DOHH2 (cell line): ENCODE measurements around the gene GUK1.

ENCODE experiments used
- H3F3A ChIP-seq: fragments of 200-600 bp; sonication (generic), shearing (Covaris generic); 2 replicates; pipeline ENCODE4 v1.6.0; 2016; ENCODE audit warnings: antibody characterized with exemption, mild to moderate bottlenecking; ENCODE audit not compliant: control insufficient read depth, insufficient read depth
- H3K27ac ChIP-seq: fragments of 200-600 bp; sonication (generic); 2 replicates; pipeline ENCODE4 v1.5.1; 2014; ENCODE audit warnings: low read depth, mild to moderate bottlenecking, low read length, moderate library complexity
- H3K27me3 ChIP-seq: fragments of 200-600 bp; sonication (generic); 2 replicates; pipeline ENCODE4 v1.6.1; 2014; ENCODE audit warnings: mild to moderate bottlenecking, low read length, mixed read lengths; ENCODE audit not compliant: control insufficient read depth
- H3K36me3 ChIP-seq: fragments of 200-600 bp; sonication (generic); 2 replicates; pipeline ENCODE4 v1.6.1; 2014; ENCODE audit warnings: mild to moderate bottlenecking, low read length, moderate library complexity, mixed read lengths; ENCODE audit not compliant: control insufficient read depth
- H3K4me1 ChIP-seq: fragments of 200-600 bp; sonication (generic); 2 replicates; pipeline ENCODE4 v1.6.1; 2014; ENCODE audit warnings: mild to moderate bottlenecking, low read length, mixed read lengths; ENCODE audit not compliant: control insufficient read depth
- H3K4me2 ChIP-seq: fragments of 200-600 bp; sonication (generic); 2 replicates; pipeline ENCODE4 v1.6.0; 2014; ENCODE audit warnings: mild to moderate bottlenecking, low read length, moderate library complexity
- H3K4me3 ChIP-seq: fragments of 200-600 bp; sonication (generic); 2 replicates; pipeline ENCODE4 v1.5.1; 2014; ENCODE audit warnings: mild to moderate bottlenecking, low read length, mixed read lengths
- H3K79me2 ChIP-seq: fragments of 200-600 bp; sonication (generic); 2 replicates; pipeline ENCODE4 v1.6.1; 2014; ENCODE audit warnings: mild to moderate bottlenecking, low read length, mixed read lengths; ENCODE audit not compliant: control insufficient read depth
- H3K9me2 ChIP-seq: fragments of 200-600 bp; sonication (generic); replicated peaks from 2 replicates; pipeline ENCODE4 v1.6.1; 2014; ENCODE audit warnings: mild to moderate bottlenecking, low read length, mixed read lengths; ENCODE audit not compliant: control insufficient read depth
- H3K9me3 ChIP-seq: fragments of 200-600 bp; sonication (generic); 2 replicates; pipeline ENCODE4 v1.6.1; 2014; ENCODE audit warnings: antibody characterized with exemption, low read length, mixed read lengths; ENCODE audit not compliant: control insufficient read depth, insufficient read depth
- H4K20me1 ChIP-seq: fragments of 200-600 bp; sonication (generic); 2 replicates; pipeline ENCODE4 v1.6.0; 2014; ENCODE audit warnings: low read depth, mild to moderate bottlenecking, antibody characterized with exemption, low read length, moderate library complexity; ENCODE audit not compliant: control insufficient read depth, insufficient read depth
- CTCF ChIP-seq: fragments of 200-600 bp; sonication (generic); IDR thresholded peaks from one replicate; pipeline ENCODE4 v1.5.1; 2014; ENCODE audit warnings: antibody characterized with exemption, mild to moderate bottlenecking, low read depth, low read length; ENCODE audit not compliant: poor library complexity, severe bottlenecking
- EZH2phosphoT487 ChIP-seq: fragments of 200-600 bp; sonication (generic); IDR thresholded peaks from 2 replicates; pipeline ENCODE4 v1.6.1; 2017; ENCODE audit warnings: borderline replicate concordance, mild to moderate bottlenecking, antibody characterized with exemption, low read length, moderate library complexity, mixed read lengths

The GUK1 gene

DNA sequence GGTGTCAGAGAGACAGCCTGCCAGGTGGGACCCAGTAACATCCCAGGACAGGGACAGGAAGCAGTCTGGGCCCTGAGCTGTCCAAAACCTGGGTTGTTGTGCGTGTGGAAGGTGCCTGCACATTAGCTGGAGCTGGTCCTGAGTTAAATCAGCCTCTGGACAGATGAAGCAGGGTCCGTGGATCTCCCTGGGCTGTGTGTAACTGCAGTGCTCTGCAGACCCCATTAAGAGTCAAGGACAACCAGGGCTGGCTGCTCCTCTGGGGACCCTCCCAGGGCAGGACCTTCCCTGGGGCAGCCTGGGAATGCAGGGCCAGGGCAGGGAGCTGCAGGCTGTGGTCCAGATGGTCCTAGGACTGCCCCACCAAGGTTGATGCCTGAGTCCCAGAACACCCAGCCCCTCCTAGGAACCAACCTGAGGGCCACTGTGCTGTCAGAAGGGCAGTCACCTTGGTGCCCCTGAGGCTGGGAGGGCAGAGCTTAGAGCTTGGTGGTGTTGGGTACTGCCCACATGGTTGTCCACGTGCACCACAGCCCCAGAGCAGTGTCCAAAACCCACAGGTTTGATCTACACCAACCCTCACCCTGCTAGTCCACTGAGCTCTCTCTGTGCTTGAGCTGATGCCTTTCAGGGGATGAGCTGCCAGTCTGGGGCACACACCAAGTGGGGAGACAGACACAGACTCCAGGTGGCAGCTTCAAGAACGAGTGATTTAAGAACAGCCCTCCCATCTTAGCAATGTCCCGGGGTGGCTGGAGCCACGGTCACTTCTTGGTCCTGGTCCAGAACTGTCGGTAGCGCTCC is 33.9 kb upstream of the GUK1 start:
- H3K4me2 ChIP-seq = no peak overlapping the region
- H3F3A ChIP-seq = peaks cover 12% of the 10 kb centered on the region
- no peak overlapping the region for H3K4me3 ChIP-seq
- H3K9me2 ChIP-seq = no peaks in the 10 kb centered on the region
- H3K36me3 ChIP-seq = peaks cover 30% of the 10 kb centered on the region
- H3K27ac ChIP-seq = no peak overlapping the region
- H3K27me3 ChIP-seq = no peaks in the 10 kb centered on the region
- peaks cover 45% of the 10 kb centered on the region for H3K79me2 ChIP-seq
- TF ChIP-seq EZH2phosphoT487 (no peak), CTCF (no peak)
- no peaks in the 10 kb centered on the region for H3K9me3 ChIP-seq
- H3K4me1 ChIP-seq = peaks cover 37% of the 10 kb centered on the region
- H4K20me1 ChIP-seq = no peaks in the 10 kb centered on the region; the same call in 1 of the 2 replicates

DNA sequence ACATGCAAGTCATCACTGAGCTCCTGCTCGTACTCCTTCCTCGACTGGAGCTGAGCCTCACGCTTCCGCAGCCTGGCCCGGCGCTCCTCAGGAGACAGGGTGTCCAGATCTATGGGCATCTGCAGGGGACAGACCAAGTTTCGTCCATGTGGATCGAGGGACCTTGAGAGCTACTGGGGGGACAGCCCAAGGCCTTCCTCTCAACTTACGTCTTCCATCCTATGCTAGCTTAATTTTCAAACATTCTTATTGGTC is 33.4 kb upstream of the GUK1 start:
- Histone ChIP-seq H3K4me3 (no peak overlapping the region), H3K4me1 (peaks cover 32% of the 10 kb centered on the region), H3K9me3 (no peaks in the 10 kb centered on the region), H3K27ac (no peak overlapping the region), H3K79me2 (peaks cover 40% of the 10 kb centered on the region), H4K20me1 (no peaks in the 10 kb centered on the region), H3K9me2 (no peaks in the 10 kb centered on the region), H3K4me2 (no peak overlapping the region), H3K36me3 (peaks cover 25% of the 10 kb centered on the region), H3F3A (peaks cover 7% of the 10 kb centered on the region; the same call in 1 of the 2 replicates), H3K27me3 (no peaks in the 10 kb centered on the region)
- TF ChIP-seq EZH2phosphoT487 = no peak
- no peak for TF ChIP-seq CTCF

DNA sequence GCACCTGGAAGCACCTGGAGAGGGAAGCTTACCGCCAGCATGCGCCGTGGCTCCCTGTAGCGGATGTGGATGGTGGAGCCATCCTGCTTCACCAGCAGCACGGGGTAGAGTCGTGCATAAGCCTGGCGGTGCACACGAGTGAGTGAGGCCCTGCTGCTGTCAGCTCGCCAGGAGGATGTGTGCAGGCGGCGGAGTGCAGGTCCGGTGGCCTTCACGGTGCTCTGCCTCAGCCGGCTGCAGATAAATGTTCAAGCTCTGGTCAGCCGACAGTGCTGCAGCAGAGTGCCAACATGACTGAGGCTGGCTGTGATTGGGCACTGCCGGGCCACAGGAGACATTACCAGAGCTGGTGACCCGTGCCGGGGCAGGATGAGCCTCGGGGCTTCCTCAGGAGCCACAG is 32.4 kb upstream of the GUK1 start:
- peaks cover 31% of the 10 kb centered on the region for H3K79me2 ChIP-seq
- H3K9me2 ChIP-seq = no peaks in the 10 kb centered on the region
- peaks cover 30% of the 10 kb centered on the region for H3K4me1 ChIP-seq
- no peak overlapping the region for H3K27ac ChIP-seq
- H3K9me3 ChIP-seq = no peaks in the 10 kb centered on the region
- no peaks in the 10 kb centered on the region for H4K20me1 ChIP-seq
- H3K36me3 ChIP-seq = peaks cover 23% of the 10 kb centered on the region
- no peak for TF ChIP-seq CTCF
- no peak for TF ChIP-seq EZH2phosphoT487
- H3K27me3 ChIP-seq = no peaks in the 10 kb centered on the region
- H3F3A ChIP-seq = peaks cover 5% of the 10 kb centered on the region; the same call in 1 of the 2 replicates
- H3K4me2 ChIP-seq = peak overlapping the region; percentile 85; the same call in 1 of the 2 replicates
- H3K4me3 ChIP-seq = no peak overlapping the region
